HepG2 (cell line): ENCODE measurements around the gene ATN1. TPM values are rescaled to one million over a fixed set of nuclear protein-coding genes. Genes with fewer than 3 reads are reported as not detected.

ENCODE experiments used
- ATAC-seq: fragments of 200-7000 bp; cut with Tn5 transposase; 3 replicates; pipeline ENCODE4 v1.9.1; 2020; ENCODE audit warnings: mild to moderate bottlenecking, moderate library complexity
- BruUV-seq: library from RNA; stranded (reverse); fragments of 400-500 nt; replicated peaks from 2 replicates; lab custom pipeline; 2021; lab: Mats Ljungman, UMichigan
- CTCF ChIA-PET: fragments of 300-600 bp; formaldehyde crosslinking; extraction: SDS; loops from one replicate; lab custom pipeline; 2021; ENCODE audit warnings: low total read pairs, inconsistent platforms, low intra/inter-chr PET ratio; lab: Yijun Ruan, JAX
- POLR2A ChIA-PET: fragments of 350-600 bp; sonication (Branson Sonifier 250); formaldehyde crosslinking; loops from one replicate; lab custom pipeline; 2020; ENCODE audit warnings: antibody characterized with exemption, inconsistent platforms; lab: Yijun Ruan, JAX
- DNase-seq: peaks from one replicate; pipeline ENCODE4 v3.0.0-alpha.2; 2015; ENCODE audit warnings: low spot score
- FAIRE-seq: peaks from 3 replicates; lab custom pipeline; 2011; peaks lifted over from hg19 to GRCh38; lab: Jason Lieb, UNC
- H2AFZ ChIP-seq: one replicate; pipeline ENCODE4 v1.6.1; 2011; ENCODE audit warnings: low read length, inconsistent platforms
- H3K27ac ChIP-seq: fragments of 300-600 bp; 3 replicates; pipeline ENCODE4 v1.8.0; 2011; ENCODE audit warnings: mixed run types, mild to moderate bottlenecking, mixed read lengths, low read length, inconsistent platforms; ENCODE audit not compliant: insufficient read depth; ENCODE audit errors: extremely low read length
- H3K27me3 ChIP-seq, 2 experiments: fragments of 200-600 bp in 1 of 2; 2 replicates in 1 of 2; 3 replicates in 1 of 2; pipeline versions ENCODE4 v1.6.0 to v1.8.0; 2011; ENCODE audit warnings: low read length in 2 of 2, mild to moderate bottlenecking in 2 of 2, moderate library complexity in 2 of 2, inconsistent platforms in 1 of 2; ENCODE audit not compliant: insufficient read depth in 2 of 2, control insufficient read depth in 1 of 2
- H3K36me3 ChIP-seq, 2 experiments: fragments of 200-600 bp in 1 of 2; replicated peaks in 1 of 2; 2 replicates in 1 of 2; 3 replicates in 1 of 2; pipeline versions ENCODE4 v1.5.1 to v1.8.0; 2011; ENCODE audit warnings: low read length in 2 of 2, inconsistent platforms in 1 of 2; ENCODE audit not compliant: insufficient read depth in 2 of 2, control insufficient read depth in 1 of 2
- H3K4me1 ChIP-seq: 2 replicates; pipeline ENCODE4 v1.5.1; 2012; ENCODE audit warnings: low read length, inconsistent platforms; ENCODE audit not compliant: insufficient read depth
- H3K4me2 ChIP-seq: 2 replicates; pipeline ENCODE4 v1.6.0; 2011; ENCODE audit warnings: low read depth, low read length, inconsistent platforms
- H3K4me3 ChIP-seq, 3 experiments: fragments of 200-600 bp in 1 of 3; sonication (generic), shearing (Covaris generic) in 1 of 3; replicated peaks in 1 of 3; 2 replicates each; pipeline ENCODE4 v1.5.1; 2011 to 2016; ENCODE audit warnings: low read length in 3 of 3, inconsistent platforms in 2 of 3, low read depth in 2 of 3, mild to moderate bottlenecking in 2 of 3, control low read depth in 1 of 3, mixed read lengths in 1 of 3; ENCODE audit not compliant: insufficient read depth in 1 of 3
- H3K79me2 ChIP-seq: one replicate; pipeline ENCODE4 v1.6.1; 2011; ENCODE audit warnings: low read length, inconsistent platforms; ENCODE audit not compliant: insufficient read depth
- H3K9ac ChIP-seq: 2 replicates; pipeline ENCODE4 v1.6.0; 2011; ENCODE audit warnings: mild to moderate bottlenecking, low read depth, low read length, inconsistent platforms; ENCODE audit not compliant: insufficient read depth
- H3K9me3 ChIP-seq: 2 replicates; pipeline ENCODE4 v1.5.1; 2012; ENCODE audit warnings: mild to moderate bottlenecking, low read length
- H4K20me1 ChIP-seq: 2 replicates; pipeline ENCODE4 v1.6.0; 2011; ENCODE audit warnings: inconsistent platforms, mild to moderate bottlenecking, low read length, moderate library complexity; ENCODE audit not compliant: insufficient read depth
- AGO2 ChIP-seq: fragments of 200-400 bp; formaldehyde crosslinking; optimal IDR thresholded peaks from 2 replicates; pipeline ENCODE3; 2017; ENCODE audit warnings: mild to moderate bottlenecking, low read depth, low read length, moderate library complexity
- GABPB1 ChIP-seq: IDR thresholded peaks from 2 replicates; pipeline ENCODE4 v1.6.1; 2016; ENCODE audit warnings: mild to moderate bottlenecking, missing genetic modification reagents, moderate library complexity, missing compliant biosample characterization
- HDAC1 ChIP-seq: sonication (generic); formaldehyde crosslinking; IDR thresholded peaks from 2 replicates; pipeline ENCODE4 v1.5.1; 2020; ENCODE audit warnings: mild to moderate bottlenecking, missing genetic modification reagents
- HMGXB4 ChIP-seq, 2 experiments: sonication (generic) in 1 of 2; formaldehyde crosslinking in 1 of 2; IDR thresholded peaks; 2 replicates each; pipeline versions ENCODE4 v1.4.0 to v1.6.1; 2018 to 2020; ENCODE audit warnings: missing genetic modification reagents in 2 of 2, borderline replicate concordance in 1 of 2, low read depth in 1 of 2, mild to moderate bottlenecking in 1 of 2, missing biosample characterization in 1 of 2
- HOXA3 ChIP-seq: sonication (generic); formaldehyde crosslinking; IDR thresholded peaks from 2 replicates; pipeline ENCODE4 v1.5.0; 2020; ENCODE audit warnings: missing genetic modification reagents
- KDM5A ChIP-seq: fragments of 200-600 bp; sonication (generic); IDR thresholded peaks from 2 replicates; pipeline ENCODE4 v1.7.0; 2018; ENCODE audit warnings: antibody characterized with exemption, mild to moderate bottlenecking, low read length, borderline replicate concordance
- PATZ1 ChIP-seq: sonication (generic); formaldehyde crosslinking; IDR thresholded peaks from 2 replicates; pipeline ENCODE4 v1.4.0; 2020; ENCODE audit warnings: missing genetic modification reagents
- PAWR ChIP-seq: sonication (generic); formaldehyde crosslinking; IDR thresholded peaks from 2 replicates; pipeline ENCODE4 v1.4.0; 2020; ENCODE audit warnings: missing genetic modification reagents, mild to moderate bottlenecking, borderline replicate concordance
- UBTF ChIP-seq: sonication (generic); formaldehyde crosslinking; IDR thresholded peaks from 2 replicates; pipeline ENCODE4 v1.4.0; 2020; ENCODE audit warnings: mild to moderate bottlenecking, missing genetic modification reagents
- ZFAT ChIP-seq: sonication (generic); formaldehyde crosslinking; conservative IDR thresholded peaks from 2 replicates; pipeline ENCODE4 v1.8.1; 2023; ENCODE audit warnings: missing genetic modification reagents, inconsistent platforms
- ZIK1 ChIP-seq: sonication (generic); formaldehyde crosslinking; IDR thresholded peaks from 2 replicates; pipeline ENCODE4 v1.5.0; 2020; ENCODE audit warnings: mild to moderate bottlenecking, low read depth, missing genetic modification reagents, borderline replicate concordance
- ZNF557 ChIP-seq: sonication (generic); formaldehyde crosslinking; IDR thresholded peaks from 2 replicates; pipeline ENCODE4 v1.4.0; 2020; ENCODE audit warnings: missing genetic modification reagents
- ZNF574 ChIP-seq: sonication (generic); formaldehyde crosslinking; IDR thresholded peaks from 2 replicates; pipeline ENCODE4 v1.4.0; 2020; ENCODE audit warnings: missing genetic modification reagents
- WGBS: methylation state at CpG from one replicate; pipeline ENCODE4 v1.1.6; 2017; ENCODE audit warnings: low lambda C conversion rate; 5-methylcytosine and 5-hydroxymethylcytosine counted together
- in situ Hi-C: cut with HindIII; loops from 2 replicates; pipeline ENCODE4 v1.10.0; 2017; ENCODE audit warnings: low pct_unique_long_range_greater_than_20kb; ENCODE audit not compliant: extremely low pct_ligation_motif_present
- intact Hi-C: fragments of 100-400 bp; cut with micrococcal nuclease; formaldehyde crosslinking; loops from one replicate; pipeline ENCODE4 v1.10.0; 2022; ENCODE audit not compliant: unreplicated experiment
- polyA plus RNA-seq, 8 experiments: library from polyadenylated mRNA; depleted of rRNA in 3 of 8; stranded (reverse) in 7 of 8; unstranded in 1 of 8; fragments of >200 nt; fragmentation: Illumina TruSeq in 4 of 8; extraction: Trizol in 4 of 8; gene quantifications; 2 replicates each; pipeline versions ENCODE4 v1.2.1 to v1.2.3, GENCODE V29; 2011 to 2016; ENCODE audit warnings: low read depth in 4 of 8, missing spikeins in 1 of 8, mixed read lengths in 1 of 8; ENCODE audit not compliant: insufficient read depth in 1 of 8
- total RNA-seq, 5 experiments: library from RNA; depleted of rRNA; stranded (reverse); fragments of >200 nt; fragmentation: Illumina TruSeq; extraction: Trizol; gene quantifications; 2 replicates each; pipeline ENCODE4 v1.2.3, GENCODE V29; 2016; ENCODE audit warnings: low read depth in 1 of 5

The ATN1 gene
- total and polyA plus RNA-seq, 2 of the 13 experiments (the other 11 are each of a cell fraction or from before 2014, with no cell fraction given) = 2.1 to 8.6 TPM

GRCh38 chr12:6928022-6928702 is 403 bp downstream of the ATN1 start:
- intact Hi-C loops = loop anchor here (5.0 kb wide), 1 partner anchor 184 kb away; no protein-coding TSS in a partner anchor
- 2% methylated on average over 63 of the region's 79 CpGs for WGBS
- no peak for DNase-seq
- no TSS peak for BruUV-seq
- H3K9ac ChIP-seq = peak overlapping the region; percentile 81
- H2AFZ ChIP-seq = no peak overlapping the region
- no peaks in the 10 kb centered on the region for H4K20me1 ChIP-seq
- no peaks in the 10 kb centered on the region; a peak in 1 of 5 replicates for H3K27me3 ChIP-seq
- H3K9me3 ChIP-seq = no peaks in the 10 kb centered on the region
- no peak for FAIRE-seq
- peak overlapping the region; percentile 82 to 93 (median 90) for H3K4me3 ChIP-seq
- peak overlapping the region; percentile 88 for H3K4me2 ChIP-seq
- H3K4me1 ChIP-seq = peaks cover 66% of the 10 kb centered on the region
- peaks cover 30% of the 10 kb centered on the region for H3K79me2 ChIP-seq
- ATAC-seq = peak; percentile 3; the same call in 1 of the 3 replicates
- in situ Hi-C loops = no loop called here
- H3K27ac ChIP-seq = peak overlapping the region; percentile 54
- peaks cover 0 to 1% of the 10 kb centered on the region in 2 experiments; a peak in 1 of 5 replicates for H3K36me3 ChIP-seq
- ChIA-PET POLR2A (interaction anchor here (1.0 to 2.7 kb wide), 9 partner anchors 10 to 592 kb away, joined by 3 to 24 read pairs (median 4); partner anchors contain the start of genes C12orf57, CDCA3, RNU7-1 and SPSB2), CTCF (no interaction called here)
- TF ChIP-seq GABPB1 (CRISPR knock-in tag) = peak; percentile 34; the same call in 1 of the 2 replicates
- TF ChIP-seq PAWR (CRISPR knock-in tag) = no peak
- TF ChIP-seq PATZ1 (CRISPR knock-in tag) = peak; percentile 30; the same call in 1 of the 2 replicates
- no peak for TF ChIP-seq ZFAT
- no peak for TF ChIP-seq HMGXB4 (CRISPR knock-in tag; IDR thresholded peaks at IDR 0.05; ENCODE audit: borderline replicate concordance in 1 of 2, low read depth in 1 of 2)
- no peak for TF ChIP-seq AGO2
- no peak for TF ChIP-seq UBTF
- TF ChIP-seq ZIK1 = no peak
- TF ChIP-seq ZNF574 = no peak
- TF ChIP-seq HDAC1 (CRISPR knock-in tag) = peak; percentile 29; the same call in 1 of the 2 replicates
- peak; percentile 27; the same call in 1 of the 2 replicates for TF ChIP-seq HOXA3 (CRISPR knock-in tag)
- no peak for TF ChIP-seq KDM5A
- TF ChIP-seq ZNF557 (CRISPR knock-in tag) = no peak
